GM20000 (cell line): ENCODE measurements around the gene RANBP17.

Experiments used
- DNase-seq: peaks from one replicate; pipeline ENCODE4 v3.0.0; 2012; ENCODE audit warnings: low spot score
- TF ChIP-seq, protein P1 (sequence below): IDR thresholded peaks from 2 replicates; pipeline ENCODE4 v1.5.1; 2012; ENCODE audit warnings: mild to moderate bottlenecking, control low read depth; ENCODE audit errors: extremely low read depth, missing control alignments

Gene RANBP17

DNA sequence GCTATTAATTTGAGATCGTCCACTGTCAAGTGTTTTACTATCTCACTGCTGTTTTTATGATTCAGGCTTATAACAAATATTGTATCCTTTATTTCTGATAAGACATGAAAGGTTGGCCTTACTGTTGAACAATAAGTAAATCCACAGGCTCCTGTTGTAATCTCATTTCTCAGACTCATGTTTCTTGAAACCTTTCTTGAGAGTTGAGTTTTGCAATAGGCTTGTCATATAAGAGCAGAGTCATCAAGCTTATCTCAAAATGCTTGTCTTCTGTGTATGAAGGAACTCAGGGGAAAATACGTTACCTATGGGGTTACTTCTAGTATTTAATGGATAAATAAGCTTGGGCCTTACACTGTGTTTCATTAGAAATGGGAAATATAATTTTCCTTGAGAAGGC, 438.0 kb downstream of the RANBP17 start:
- no peak for DNase-seq
- TF ChIP-seq, protein P1, sequence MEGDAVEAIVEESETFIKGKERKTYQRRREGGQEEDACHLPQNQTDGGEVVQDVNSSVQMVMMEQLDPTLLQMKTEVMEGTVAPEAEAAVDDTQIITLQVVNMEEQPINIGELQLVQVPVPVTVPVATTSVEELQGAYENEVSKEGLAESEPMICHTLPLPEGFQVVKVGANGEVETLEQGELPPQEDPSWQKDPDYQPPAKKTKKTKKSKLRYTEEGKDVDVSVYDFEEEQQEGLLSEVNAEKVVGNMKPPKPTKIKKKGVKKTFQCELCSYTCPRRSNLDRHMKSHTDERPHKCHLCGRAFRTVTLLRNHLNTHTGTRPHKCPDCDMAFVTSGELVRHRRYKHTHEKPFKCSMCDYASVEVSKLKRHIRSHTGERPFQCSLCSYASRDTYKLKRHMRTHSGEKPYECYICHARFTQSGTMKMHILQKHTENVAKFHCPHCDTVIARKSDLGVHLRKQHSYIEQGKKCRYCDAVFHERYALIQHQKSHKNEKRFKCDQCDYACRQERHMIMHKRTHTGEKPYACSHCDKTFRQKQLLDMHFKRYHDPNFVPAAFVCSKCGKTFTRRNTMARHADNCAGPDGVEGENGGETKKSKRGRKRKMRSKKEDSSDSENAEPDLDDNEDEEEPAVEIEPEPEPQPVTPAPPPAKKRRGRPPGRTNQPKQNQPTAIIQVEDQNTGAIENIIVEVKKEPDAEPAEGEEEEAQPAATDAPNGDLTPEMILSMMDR: no peak

DNA sequence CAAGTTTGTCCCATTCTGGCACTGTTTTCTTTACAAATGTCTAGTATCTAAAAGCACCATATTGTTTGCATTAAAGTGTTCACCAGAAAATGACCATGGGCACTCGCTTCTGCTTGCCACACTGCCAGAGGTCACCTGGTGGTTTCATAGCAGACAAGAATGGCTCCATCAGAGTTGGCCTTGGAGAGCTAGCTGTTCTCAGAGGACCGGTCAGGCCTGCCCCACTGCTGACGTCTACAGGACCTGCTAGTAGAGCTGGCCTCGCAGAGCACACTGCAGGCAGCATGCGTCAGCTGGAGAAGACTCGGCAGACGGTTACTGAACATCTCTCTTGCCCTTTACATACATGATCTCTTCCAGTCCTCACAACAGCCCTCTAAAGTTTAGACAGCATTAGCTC, 438.5 kb downstream of the RANBP17 start:
- TF ChIP-seq, protein P1: no peak
- DNase-seq: no peak

DNA sequence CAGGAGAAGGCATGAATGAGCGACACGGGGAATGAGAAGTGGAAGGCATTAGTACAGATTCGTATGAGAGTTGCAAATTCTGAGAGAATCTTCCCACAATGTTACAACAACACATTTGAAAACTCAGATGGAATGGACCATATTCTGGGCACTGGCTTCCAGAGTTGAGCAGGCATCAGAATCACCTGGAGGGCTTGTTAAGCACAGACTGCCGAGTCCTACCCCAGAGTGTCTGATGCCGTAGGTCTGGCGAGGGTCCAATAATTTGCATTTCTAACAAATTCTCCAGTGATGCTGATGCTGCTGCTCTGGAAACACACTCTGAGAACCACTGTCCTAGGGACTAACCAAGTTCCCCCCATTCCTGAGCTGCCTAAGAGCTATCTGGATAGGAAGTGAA, 444.3 kb downstream of the RANBP17 start:
- TF ChIP-seq, protein P1: no peak
- DNase-seq: no peak

DNA sequence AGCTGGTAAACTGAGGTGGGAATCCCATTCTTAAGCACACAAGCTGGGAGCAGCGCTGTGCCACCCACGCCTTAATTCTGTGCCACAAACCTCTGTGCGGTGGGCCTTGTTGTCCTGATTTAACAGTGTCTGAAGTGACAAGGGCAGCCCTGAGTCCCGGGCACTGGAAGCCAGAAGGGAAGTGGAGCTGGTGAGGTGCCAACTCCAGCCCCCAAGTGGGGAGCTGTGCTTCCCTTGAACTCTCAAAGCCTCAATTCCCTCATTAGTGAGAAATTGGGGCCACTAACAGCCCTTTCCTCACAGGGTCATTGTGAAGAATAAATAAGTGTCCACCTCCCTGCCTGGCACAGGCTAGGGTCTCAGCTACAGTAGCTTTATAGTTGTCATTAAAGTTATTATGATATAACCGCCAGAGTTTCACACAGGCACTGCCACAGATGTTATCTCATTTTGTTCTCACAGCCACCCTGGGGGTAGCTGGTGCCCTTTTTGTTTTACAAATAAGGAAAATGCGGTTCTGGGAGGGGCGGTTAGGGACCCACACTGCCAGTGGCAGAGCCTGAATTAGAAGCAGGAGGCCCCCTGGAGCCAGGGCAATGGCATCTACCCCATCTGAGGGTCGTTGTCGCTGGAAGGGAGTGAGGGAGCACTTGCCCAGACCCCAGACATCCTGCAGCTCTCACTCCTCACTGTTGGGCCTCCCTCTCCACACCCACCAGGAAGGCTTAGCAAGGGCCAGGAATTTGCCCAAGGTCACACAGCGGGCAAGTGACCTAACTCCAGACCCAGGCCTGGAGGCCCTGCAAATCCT, 445.2 kb downstream of the RANBP17 start:
- TF ChIP-seq, protein P1: no peak
- DNase-seq: no peak

DNA sequence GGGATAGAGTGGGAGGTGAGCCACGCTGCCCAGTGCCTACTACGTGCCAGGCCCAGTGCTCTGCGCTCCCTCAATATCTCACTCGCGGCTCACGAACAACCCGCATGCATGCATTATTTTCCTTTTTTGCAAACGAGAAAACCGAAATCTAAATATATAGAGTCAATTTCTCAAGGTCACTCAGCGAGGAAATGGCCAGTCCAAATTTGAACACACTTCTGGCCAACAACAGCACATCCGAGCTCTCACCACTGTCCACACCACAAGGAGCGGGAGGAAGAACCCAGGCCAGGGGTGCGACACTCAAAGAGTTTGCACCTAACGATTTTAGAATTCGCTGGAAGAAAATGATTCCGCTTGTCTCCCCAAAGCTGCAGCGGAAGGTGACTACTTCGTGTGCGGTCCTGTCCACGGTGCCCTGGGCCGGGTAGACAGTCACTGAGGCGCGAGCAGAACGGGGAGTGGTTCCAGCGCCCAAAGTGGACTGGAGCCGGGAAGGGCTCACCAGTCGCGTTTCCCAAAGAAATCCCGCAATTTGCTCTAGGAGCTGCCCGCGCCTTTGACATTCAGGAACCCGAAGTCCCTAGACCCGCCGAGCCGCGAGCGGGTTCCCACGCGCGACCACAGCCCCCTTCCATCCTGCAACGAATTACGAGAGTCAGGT, 446.1 kb downstream of the RANBP17 start:
- DNase-seq: no peak
- TF ChIP-seq, protein P1: no peak

DNA sequence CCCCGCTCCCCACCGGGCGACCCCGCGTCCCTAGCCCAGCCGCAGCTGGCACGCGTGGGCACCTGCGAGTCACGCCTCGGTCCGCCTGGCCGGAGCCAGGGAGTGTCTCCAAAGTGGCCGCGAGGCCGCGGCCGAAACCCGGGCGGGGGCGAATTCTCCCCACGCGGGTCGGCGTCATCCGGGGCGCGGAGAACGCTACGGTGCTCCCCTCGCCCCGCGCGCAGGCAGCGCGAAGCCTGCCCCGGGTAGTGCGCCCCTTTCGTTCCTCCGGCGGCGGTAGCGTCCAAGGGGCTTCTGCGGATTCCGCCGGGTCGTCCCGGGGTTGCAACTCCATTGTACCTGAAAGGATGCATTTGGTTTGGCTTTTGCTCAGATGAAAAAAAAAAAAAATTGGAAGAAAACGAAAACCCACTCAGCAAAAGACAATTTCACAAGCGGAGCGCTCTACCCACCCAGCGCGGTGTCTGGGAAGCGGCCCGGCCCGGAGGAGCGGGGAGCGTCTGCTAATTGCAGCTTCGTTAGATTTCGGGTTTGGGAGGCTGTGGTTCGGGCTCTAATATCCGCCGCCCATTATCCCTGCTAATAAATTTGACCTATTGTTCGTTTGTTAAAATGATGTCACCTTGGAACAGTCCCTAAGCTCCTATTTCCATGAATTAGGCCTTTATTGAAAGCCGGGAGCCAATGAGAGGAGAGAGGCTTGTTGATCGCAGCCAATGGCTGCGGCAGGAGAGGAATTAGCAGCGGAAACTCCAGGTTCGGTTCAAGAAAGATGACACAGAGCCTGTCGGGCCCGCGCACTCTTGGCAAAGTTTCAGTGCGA, 446.8 kb downstream of the RANBP17 start, which contains the start of gene TLX3:
TSS of gene TLX3 (plus strand) at position 796 of the 823 bp plus-strand sequence. CDS start 118 bp downstream, outside the sequence.
- TF ChIP-seq, protein P1: no peak
- DNase-seq: no peak
